IMR-90 (cell line): Measurements from ENCODE around the gene ANKRD10. TPM values are rescaled to one million over a fixed set of nuclear protein-coding genes. Genes with fewer than 3 reads are reported as not detected.

ENCODE experiments used
- ATAC-seq: fragments of 200-7000 bp; cut with Tn5 transposase; 2 replicates; pipeline ENCODE4 v1.9.1; 2020; ENCODE audit warnings: low read depth, mild to moderate bottlenecking, moderate library complexity
- BruUV-seq: library from RNA; stranded (reverse); fragments of 400-500 nt; replicated peaks from 2 replicates; lab custom pipeline; 2021; lab: Mats Ljungman, UMichigan
- CTCF ChIA-PET: fragments of 300-600 bp; formaldehyde crosslinking; extraction: SDS; loops from one replicate; lab custom pipeline; 2021; ENCODE audit warnings: antibody characterized with exemption; lab: Yijun Ruan, JAX
- POLR2A ChIA-PET: fragments of 300-600 bp; sonication (Branson Sonifier 250); formaldehyde crosslinking; loops from one replicate; lab custom pipeline; 2022; ENCODE audit warnings: antibody characterized with exemption; ENCODE audit not compliant: unreplicated experiment; lab: Charles Lee
- DNase-seq: peaks from one replicate; pipeline ENCODE4 v3.0.0; 2013
- H2AFZ ChIP-seq: replicated peaks from 2 replicates; pipeline ENCODE3; 2013; ENCODE audit warnings: low read length, mild to moderate bottlenecking; ENCODE audit not compliant: poor library complexity
- H2AK5ac ChIP-seq: 2 replicates; pipeline ENCODE4 v1.6.1; 2013; ENCODE audit warnings: low read depth, low read length, inconsistent platforms
- H2AK9ac ChIP-seq: replicated peaks from 2 replicates; pipeline ENCODE3; 2013; ENCODE audit warnings: mild to moderate bottlenecking, low read depth, low read length, moderate library complexity; ENCODE audit not compliant: poor library complexity
- H2BK120ac ChIP-seq: 2 replicates; pipeline ENCODE4 v1.6.1; 2013; ENCODE audit warnings: low read depth, low read length, inconsistent platforms
- H2BK15ac ChIP-seq: 3 replicates; pipeline ENCODE4 v1.6.1; 2013; ENCODE audit warnings: low read depth, low read length, inconsistent platforms
- H2BK20ac ChIP-seq: 2 replicates; pipeline ENCODE4 v1.6.1; 2013; ENCODE audit warnings: low read depth, mild to moderate bottlenecking, inconsistent platforms, low read length, moderate library complexity
- H2BK5ac ChIP-seq: 2 replicates; pipeline ENCODE4 v1.6.1; 2013; ENCODE audit warnings: mild to moderate bottlenecking, low read depth, low read length, inconsistent platforms; ENCODE audit not compliant: poor library complexity, severe bottlenecking
- H3K14ac ChIP-seq: replicated peaks from 2 replicates; pipeline ENCODE4 v1.6.1; 2013; ENCODE audit warnings: low read depth, low read length, inconsistent platforms
- H3K18ac ChIP-seq: 2 replicates; pipeline ENCODE4 v1.6.1; 2013; ENCODE audit warnings: low read depth, low read length, control low read depth
- H3K23ac ChIP-seq: 2 replicates; pipeline ENCODE4 v1.6.1; 2013; ENCODE audit warnings: low read depth, low read length, inconsistent platforms
- H3K27ac ChIP-seq: 2 replicates; pipeline ENCODE4 v1.5.1; 2013; ENCODE audit warnings: mild to moderate bottlenecking, control low read depth, low read length; ENCODE audit not compliant: insufficient read depth
- H3K27me3 ChIP-seq: 2 replicates; pipeline ENCODE4 v1.6.1; 2013; ENCODE audit warnings: low read length; ENCODE audit not compliant: control insufficient read depth, insufficient read depth
- H3K36me3 ChIP-seq: 2 replicates; pipeline ENCODE4 v1.6.1; 2013; ENCODE audit warnings: low read length, mixed read lengths; ENCODE audit not compliant: control insufficient read depth, insufficient read depth
- H3K4ac ChIP-seq: 2 replicates; pipeline ENCODE4 v1.6.1; 2013; ENCODE audit warnings: low read depth, low read length, inconsistent platforms
- H3K4me1 ChIP-seq: 2 replicates; pipeline ENCODE4 v1.6.1; 2013; ENCODE audit warnings: low read length, mixed read lengths; ENCODE audit not compliant: control insufficient read depth, insufficient read depth
- H3K4me2 ChIP-seq: 2 replicates; pipeline ENCODE4 v1.6.1; 2013; ENCODE audit warnings: low read depth, mild to moderate bottlenecking, control low read depth, low read length, moderate library complexity
- H3K4me3 ChIP-seq: 2 replicates; pipeline ENCODE4 v1.5.1; 2013; ENCODE audit warnings: low read depth, mild to moderate bottlenecking, control low read depth, low read length, moderate library complexity; ENCODE audit not compliant: insufficient read depth
- H3K56ac ChIP-seq: 2 replicates; pipeline ENCODE4 v1.6.1; 2013; ENCODE audit warnings: low read length, inconsistent platforms; ENCODE audit not compliant: insufficient read depth; ENCODE audit errors: extremely low read depth
- H3K79me1 ChIP-seq, 2 experiments: 2 replicates each; pipeline ENCODE4 v1.6.1; 2013; ENCODE audit warnings: low read length in 2 of 2, inconsistent platforms in 1 of 2, low read depth in 1 of 2
- H3K9ac ChIP-seq: 2 replicates; pipeline ENCODE4 v1.6.1; 2013; ENCODE audit warnings: low read depth, low read length, control low read depth
- H3K9me1 ChIP-seq: 2 replicates; pipeline ENCODE4 v1.6.1; 2013; ENCODE audit warnings: low read length, inconsistent platforms; ENCODE audit not compliant: insufficient read depth
- H3K9me3 ChIP-seq: 2 replicates; pipeline ENCODE4 v1.6.1; 2013; ENCODE audit warnings: low read length; ENCODE audit not compliant: control insufficient read depth, insufficient read depth
- H4K20me1 ChIP-seq: 2 replicates; pipeline ENCODE4 v1.6.1; 2013; ENCODE audit warnings: low read length, inconsistent platforms; ENCODE audit not compliant: insufficient read depth
- H4K5ac ChIP-seq: 2 replicates; pipeline ENCODE4 v1.6.1; 2013; ENCODE audit warnings: mild to moderate bottlenecking, low read depth, low read length, control low read depth
- H4K8ac ChIP-seq, 2 experiments: 2 replicates each; pipeline ENCODE4 v1.6.1; 2013; ENCODE audit warnings: low read depth in 2 of 2, low read length in 2 of 2, control low read depth in 1 of 2, inconsistent platforms in 1 of 2
- H4K91ac ChIP-seq: 2 replicates; pipeline ENCODE4 v1.6.1; 2013; ENCODE audit warnings: low read depth, low read length, inconsistent platforms; ENCODE audit not compliant: insufficient read depth
- BHLHE40 ChIP-seq: fragments of 150-350 bp; IDR thresholded peaks from 2 replicates; pipeline ENCODE4 v1.6.1; 2016; ENCODE audit warnings: mild to moderate bottlenecking, low read depth, low read length
- CEBPB ChIP-seq: IDR thresholded peaks from 2 replicates; pipeline ENCODE4 v1.6.1; 2012; ENCODE audit warnings: low read depth, low read length, improper control_type of control experiment
- FOS ChIP-seq: fragments of 150-350 bp; IDR thresholded peaks from 2 replicates; pipeline ENCODE4 v1.6.1; 2016; ENCODE audit warnings: low read depth, low read length
- MXI1 ChIP-seq: IDR thresholded peaks from 2 replicates; pipeline ENCODE4 v1.6.1; 2012; ENCODE audit warnings: low read depth, mild to moderate bottlenecking, low read length, moderate library complexity, borderline replicate concordance
- WGBS, 2 experiments: methylation state at CpG; one replicate each; pipeline versions ENCODE4 v1.1.5 to v1.1.7; 2013; ENCODE audit warnings: missing lambda C conversion rate in 2 of 2; ENCODE audit not compliant: insufficient read length in 1 of 2; ENCODE audit errors: extremely low coverage in 2 of 2; 5-methylcytosine and 5-hydroxymethylcytosine counted together
- dilution Hi-C: fragments of 300-500 bp; cut with HindIII; formaldehyde crosslinking; loops from one replicate; pipeline ENCODE4 v1.14.3; 2018; ENCODE audit warnings: low sequenced_read_pairs; ENCODE audit not compliant: unreplicated experiment
- in situ Hi-C: fragments of 300-500 bp; cut with MboI; formaldehyde crosslinking; loops from 3 replicates; pipeline ENCODE4 v1.14.3; 2019; ENCODE audit warnings: low sequenced_read_pairs, inconsistent platforms, mixed read lengths
- intact Hi-C: fragments of 100-400 bp; cut with micrococcal nuclease; formaldehyde crosslinking; loops from 2 replicates; pipeline ENCODE4 v1.10.0; 2022
- polyA plus RNA-seq, 3 experiments: library from polyadenylated mRNA; depleted of rRNA; stranded (reverse); fragments of >200 nt; gene quantifications; 2 replicates each; pipeline ENCODE4 v1.2.3, GENCODE V29; 2012; ENCODE audit warnings: low replicate concordance in 1 of 3
- total RNA-seq: library from RNA; depleted of rRNA; stranded (reverse); fragments of >200 nt; gene quantifications from 2 replicates; pipeline ENCODE4 v1.2.3, GENCODE V29; 2012

The ANKRD10 gene
- total and polyA plus RNA-seq, 2 of the 4 experiments (the other 2 are of a cell fraction) = 18.3 to 31.1 TPM

- H3K56ac ChIP-seq = no peak overlapping the region
- intact Hi-C loops (no loop called here), in situ Hi-C loops (no loop called here), dilution Hi-C loops (no loop called here)
- no peak overlapping the region for H4K8ac ChIP-seq
- H3K27me3 ChIP-seq = no peaks in the 10 kb centered on the region
- no peak overlapping the region for H4K91ac ChIP-seq
- H3K9me1 ChIP-seq = peaks cover 6% of the 10 kb centered on the region; the same call in 1 of the 2 replicates
- BruUV-seq = no TSS peak
- H2AK9ac ChIP-seq = no peak overlapping the region
- no peak overlapping the region for H3K27ac ChIP-seq
- no peak overlapping the region for H4K5ac ChIP-seq
- H3K9me3 ChIP-seq = peaks cover 5% of the 10 kb centered on the region
- H3K18ac ChIP-seq = no peak overlapping the region
- no peak overlapping the region for H3K4ac ChIP-seq
- H2BK120ac ChIP-seq = no peak overlapping the region
- no peak overlapping the region for H3K4me2 ChIP-seq
- H3K4me1 ChIP-seq = no peaks in the 10 kb centered on the region
- H3K36me3 ChIP-seq = no peaks in the 10 kb centered on the region
- no peak overlapping the region for H2AFZ ChIP-seq
- H4K20me1 ChIP-seq = no peaks in the 10 kb centered on the region
- ChIA-PET CTCF (no interaction called here), POLR2A (no interaction called here)
- H3K4me3 ChIP-seq = no peak overlapping the region
- H3K23ac ChIP-seq = no peak overlapping the region
- TF ChIP-seq CEBPB (no peak), BHLHE40 (no peak), FOS (no peak), MXI1 (no peak)
- no peak overlapping the region for H3K9ac ChIP-seq
- H3K14ac ChIP-seq = no peak overlapping the region
- no peak overlapping the region for H2BK5ac ChIP-seq
- no peak overlapping the region for H2BK20ac ChIP-seq
- WGBS, 2 experiments = no CpG with 5 or more reads among the region's 1 CpG
- ATAC-seq (no peak), DNase-seq (no peak)
- no peaks in the 10 kb centered on the region for H3K79me1 ChIP-seq
- H2AK5ac ChIP-seq = no peak overlapping the region
- no peak overlapping the region for H2BK15ac ChIP-seq
Measured at GRCh38 chr13:110961959-110962358, 47.1 kb upstream of the ANKRD10 start.
